Hepatocyte (in vitro differentiated cells): Measurements from ENCODE around the gene PLEKHA5. TPM values are rescaled to one million over a fixed set of nuclear protein-coding genes. Genes with fewer than 3 reads are reported as not detected.
A peak's percentile ranks its signal among the peaks of the same experiment; 100 is the strongest.

Experiments used
- DNase-seq: peaks from one replicate; pipeline ENCODE4 v3.0.0-alpha.2; 2016; ENCODE audit warnings: low spot score
- H2AFZ ChIP-seq: fragments of 200-600 bp; sonication (generic); 2 replicates; pipeline ENCODE4 v1.6.0; 2016; ENCODE audit warnings: antibody characterized with exemption, mild to moderate bottlenecking
- H3K27ac ChIP-seq: fragments of 200-600 bp; sonication (generic); 2 replicates; pipeline ENCODE4 v1.5.1; 2016; ENCODE audit warnings: mild to moderate bottlenecking
- H3K27me3 ChIP-seq: fragments of 200-600 bp; sonication (generic); 2 replicates; pipeline ENCODE4 v1.6.1; 2016
- H3K36me3 ChIP-seq: fragments of 200-600 bp; sonication (generic); replicated peaks from 2 replicates; pipeline ENCODE4 v1.5.1; 2016; ENCODE audit warnings: low read depth; ENCODE audit not compliant: insufficient read depth
- H3K4me1 ChIP-seq: fragments of 200-600 bp; sonication (generic); 2 replicates; pipeline ENCODE4 v1.5.1; 2016; ENCODE audit warnings: mild to moderate bottlenecking, moderate library complexity; ENCODE audit not compliant: insufficient read depth
- H3K4me2 ChIP-seq: fragments of 200-600 bp; sonication (generic); 2 replicates; pipeline ENCODE4 v1.6.0; 2016
- H3K4me3 ChIP-seq: fragments of 200-600 bp; sonication (generic); 2 replicates; pipeline ENCODE4 v1.5.1; 2016; ENCODE audit warnings: mild to moderate bottlenecking
- H3K79me2 ChIP-seq: fragments of 200-600 bp; sonication (generic); 2 replicates; pipeline ENCODE4 v1.6.0; 2017; ENCODE audit warnings: mild to moderate bottlenecking
- H3K9me2 ChIP-seq: fragments of 200-600 bp; sonication (generic); replicated peaks from 2 replicates; pipeline ENCODE4 v1.6.0; 2017; ENCODE audit warnings: mild to moderate bottlenecking; ENCODE audit not compliant: insufficient read depth
- H3K9me3 ChIP-seq: fragments of 200-600 bp; sonication (generic); 2 replicates; pipeline ENCODE4 v1.5.1; 2016; ENCODE audit warnings: low read depth, mild to moderate bottlenecking
- H4K20me1 ChIP-seq: fragments of 200-600 bp; sonication (generic); 2 replicates; pipeline ENCODE4 v1.6.0; 2016; ENCODE audit warnings: mild to moderate bottlenecking; ENCODE audit not compliant: insufficient read depth, poor library complexity, severe bottlenecking
- EZH2 ChIP-seq: fragments of 200-600 bp; sonication (generic); IDR thresholded peaks from 2 replicates; pipeline ENCODE4 v1.6.1; 2016; ENCODE audit warnings: antibody characterized with exemption, mild to moderate bottlenecking, borderline replicate concordance
- EZH2phosphoT487 ChIP-seq: fragments of 200-600 bp; sonication (generic); IDR thresholded peaks from one replicate; pipeline ENCODE4 v1.6.1; 2018; ENCODE audit warnings: antibody characterized with exemption, mild to moderate bottlenecking, low read depth, moderate library complexity; ENCODE audit not compliant: unreplicated experiment, severe bottlenecking
- WGBS: methylation state at CpG from one replicate; pipeline ENCODE4 v1.1.6; 2016; ENCODE audit warnings: low lambda C conversion rate; ENCODE audit errors: missing lambda C conversion rate; 5-methylcytosine and 5-hydroxymethylcytosine counted together
- polyA plus RNA-seq: library from polyadenylated mRNA; unstranded; fragments of >200 nt; fragmentation: Nextera tagmentation; extraction: Ambion mirVana; gene quantifications from 2 replicates; pipeline ENCODE4 v1.2.1, GENCODE V29; 2016
- total RNA-seq: library from RNA; depleted of rRNA; stranded (reverse); fragments of >200 nt; gene quantifications from 2 replicates; pipeline ENCODE4 v1.2.3, GENCODE V29; 2014
- TF ChIP-seq, protein P1 (sequence below): fragments of 200-600 bp; sonication (generic); IDR thresholded peaks from 2 replicates; pipeline ENCODE4 v1.5.1; 2016; ENCODE audit warnings: antibody characterized with exemption, mild to moderate bottlenecking; ENCODE audit not compliant: poor library complexity

The PLEKHA5 gene
- total and polyA plus RNA-seq, 2 experiments from 2014 or later = 32.2 to 39.6 TPM

DNA sequence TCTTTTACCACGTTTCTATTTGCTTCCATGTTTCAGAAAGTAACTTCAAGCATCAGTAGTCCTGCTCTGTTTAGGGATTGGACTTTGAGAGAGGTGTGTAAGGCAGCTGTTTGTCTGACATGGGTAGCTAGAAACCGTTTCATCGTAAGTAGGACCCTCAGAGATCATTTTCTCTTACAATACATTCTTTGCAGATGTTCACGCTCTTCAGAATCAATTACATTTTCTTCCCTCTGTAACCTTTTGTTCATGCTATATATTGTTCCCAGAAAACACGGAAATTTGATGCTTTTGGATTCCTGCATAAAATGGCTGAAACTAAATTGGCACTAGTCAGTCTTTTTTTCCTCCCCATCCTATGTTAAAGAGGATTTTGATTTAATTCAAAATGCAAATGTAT lies 247.2 kb downstream of the PLEKHA5 start:
- Histone ChIP-seq H3K4me3 (no peak overlapping the region), H3K4me2 (no peak overlapping the region), H4K20me1 (no peaks in the 10 kb centered on the region), H3K27ac (no peak overlapping the region), H3K4me1 (no peaks in the 10 kb centered on the region), H3K9me2 (no peaks in the 10 kb centered on the region), H3K9me3 (no peaks in the 10 kb centered on the region), H3K27me3 (no peaks in the 10 kb centered on the region), H2AFZ (no peak overlapping the region), H3K36me3 (peaks cover 7% of the 10 kb centered on the region), H3K79me2 (no peaks in the 10 kb centered on the region)
- 89% methylated on average over 5 of the region's 5 CpGs for WGBS
- TF ChIP-seq, protein P1, sequence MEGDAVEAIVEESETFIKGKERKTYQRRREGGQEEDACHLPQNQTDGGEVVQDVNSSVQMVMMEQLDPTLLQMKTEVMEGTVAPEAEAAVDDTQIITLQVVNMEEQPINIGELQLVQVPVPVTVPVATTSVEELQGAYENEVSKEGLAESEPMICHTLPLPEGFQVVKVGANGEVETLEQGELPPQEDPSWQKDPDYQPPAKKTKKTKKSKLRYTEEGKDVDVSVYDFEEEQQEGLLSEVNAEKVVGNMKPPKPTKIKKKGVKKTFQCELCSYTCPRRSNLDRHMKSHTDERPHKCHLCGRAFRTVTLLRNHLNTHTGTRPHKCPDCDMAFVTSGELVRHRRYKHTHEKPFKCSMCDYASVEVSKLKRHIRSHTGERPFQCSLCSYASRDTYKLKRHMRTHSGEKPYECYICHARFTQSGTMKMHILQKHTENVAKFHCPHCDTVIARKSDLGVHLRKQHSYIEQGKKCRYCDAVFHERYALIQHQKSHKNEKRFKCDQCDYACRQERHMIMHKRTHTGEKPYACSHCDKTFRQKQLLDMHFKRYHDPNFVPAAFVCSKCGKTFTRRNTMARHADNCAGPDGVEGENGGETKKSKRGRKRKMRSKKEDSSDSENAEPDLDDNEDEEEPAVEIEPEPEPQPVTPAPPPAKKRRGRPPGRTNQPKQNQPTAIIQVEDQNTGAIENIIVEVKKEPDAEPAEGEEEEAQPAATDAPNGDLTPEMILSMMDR = no peak
- TF ChIP-seq EZH2phosphoT487 = no peak
- DNase-seq = no peak

DNA sequence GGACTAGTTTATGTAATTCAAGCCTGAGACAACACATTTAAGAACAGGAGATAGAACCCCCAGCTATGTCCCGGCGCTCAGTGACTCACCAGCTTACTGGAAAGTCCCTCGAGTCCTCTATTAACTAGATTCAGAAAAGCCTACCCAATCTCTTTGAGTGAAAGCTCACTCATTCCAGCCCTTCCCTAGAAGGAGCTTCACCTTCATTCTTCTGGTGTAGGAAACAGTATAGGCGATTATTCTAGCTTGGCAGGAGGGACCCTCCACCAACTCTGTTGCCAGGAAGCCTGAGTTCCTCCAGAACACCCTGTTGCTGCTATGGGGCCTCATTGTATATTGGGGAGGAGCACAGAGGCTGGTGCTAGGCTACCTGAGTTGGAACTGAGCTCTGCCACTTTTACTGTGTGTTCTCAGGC lies 252.6 kb downstream of the PLEKHA5 start:
- 57% methylated on average over 4 of the region's 4 CpGs for WGBS
- no peak overlapping the region for H3K4me3 ChIP-seq
- no peaks in the 10 kb centered on the region for H3K4me1 ChIP-seq
- no peaks in the 10 kb centered on the region for H3K79me2 ChIP-seq
- H2AFZ ChIP-seq = no peak overlapping the region
- no peaks in the 10 kb centered on the region for H3K27me3 ChIP-seq
- no peak for TF ChIP-seq EZH2
- TF ChIP-seq, protein P1 = no peak
- TF ChIP-seq EZH2phosphoT487 = no peak
- H3K9me3 ChIP-seq = no peaks in the 10 kb centered on the region
- H3K9me2 ChIP-seq = no peaks in the 10 kb centered on the region
- H3K36me3 ChIP-seq = no peaks in the 10 kb centered on the region
- no peak overlapping the region for H3K27ac ChIP-seq
- no peak overlapping the region for H3K4me2 ChIP-seq
- DNase-seq = peak; percentile 32
- H4K20me1 ChIP-seq = no peaks in the 10 kb centered on the region

DNA sequence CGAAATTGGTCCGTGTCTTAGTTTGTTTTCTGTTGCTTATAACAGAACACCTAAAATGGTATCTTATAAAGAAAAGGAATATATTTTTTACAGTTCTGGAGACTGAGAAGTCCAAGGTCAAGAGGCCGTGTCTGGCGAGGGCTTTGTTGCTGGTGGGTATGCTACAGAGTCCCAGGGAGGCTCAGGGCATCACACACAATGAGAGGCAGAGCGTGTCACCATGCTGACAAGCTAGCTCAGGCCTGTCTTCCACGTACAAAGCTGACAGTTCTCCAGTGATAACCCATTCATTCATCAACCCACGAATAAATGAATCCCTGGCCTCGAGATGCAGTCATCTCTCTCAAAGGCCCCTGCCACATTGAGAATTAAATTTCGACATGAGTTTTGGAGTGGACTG lies 253.0 kb downstream of the PLEKHA5 start:
- Histone ChIP-seq H3K4me2 (no peak overlapping the region), H3K4me1 (peaks cover 3% of the 10 kb centered on the region), H3K27ac (no peak overlapping the region), H3K9me2 (no peaks in the 10 kb centered on the region), H2AFZ (no peak overlapping the region), H3K4me3 (no peak overlapping the region), H3K9me3 (no peaks in the 10 kb centered on the region), H4K20me1 (no peaks in the 10 kb centered on the region), H3K79me2 (no peaks in the 10 kb centered on the region), H3K36me3 (no peaks in the 10 kb centered on the region), H3K27me3 (no peaks in the 10 kb centered on the region)
- WGBS = 96% methylated on average over 9 of the region's 9 CpGs
- DNase-seq = no peak
- TF ChIP-seq, protein P1 = no peak
- no peak for TF ChIP-seq EZH2phosphoT487
- TF ChIP-seq EZH2 = no peak

DNA sequence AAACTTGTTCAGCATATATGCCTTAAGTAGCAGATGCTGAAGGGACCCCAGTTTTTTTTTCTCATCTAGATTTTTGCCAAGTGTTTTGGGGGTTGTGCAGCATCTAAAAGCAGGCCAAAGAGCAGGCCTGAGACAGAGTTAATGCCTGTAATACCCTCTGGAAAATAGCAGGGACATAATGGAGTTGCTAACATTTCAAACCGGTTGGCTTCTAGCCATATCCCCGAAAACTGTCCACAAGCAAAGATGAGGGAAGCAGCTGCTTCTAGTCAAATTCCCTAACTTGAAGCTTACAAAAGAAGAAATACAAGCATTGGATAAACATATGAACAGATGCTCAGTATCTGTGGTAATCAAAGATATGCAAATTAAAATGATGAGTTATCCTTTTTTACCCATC lies 257.6 kb downstream of the PLEKHA5 start:
- no peak for DNase-seq
- 44% methylated on average over 2 of the region's 2 CpGs for WGBS

More for the DNA sequence above, 257.6 kb downstream of the PLEKHA5 start:
- Histone ChIP-seq H3K9me2 (no peaks in the 10 kb centered on the region), H4K20me1 (no peaks in the 10 kb centered on the region), H3K36me3 (no peaks in the 10 kb centered on the region), H3K79me2 (no peaks in the 10 kb centered on the region), H3K9me3 (no peaks in the 10 kb centered on the region), H3K27ac (no peak overlapping the region), H3K27me3 (no peaks in the 10 kb centered on the region), H3K4me1 (peaks cover 10% of the 10 kb centered on the region), H2AFZ (no peak overlapping the region), H3K4me3 (no peak overlapping the region), H3K4me2 (no peak overlapping the region)
- TF ChIP-seq, protein P1 = no peak
- TF ChIP-seq EZH2 = no peak
- TF ChIP-seq EZH2phosphoT487 = no peak
